ENCODE measurements around the gene BCO2.
A peak's percentile ranks its signal among the peaks of the same experiment; 100 is the strongest.

BCO2 gene

DNA sequence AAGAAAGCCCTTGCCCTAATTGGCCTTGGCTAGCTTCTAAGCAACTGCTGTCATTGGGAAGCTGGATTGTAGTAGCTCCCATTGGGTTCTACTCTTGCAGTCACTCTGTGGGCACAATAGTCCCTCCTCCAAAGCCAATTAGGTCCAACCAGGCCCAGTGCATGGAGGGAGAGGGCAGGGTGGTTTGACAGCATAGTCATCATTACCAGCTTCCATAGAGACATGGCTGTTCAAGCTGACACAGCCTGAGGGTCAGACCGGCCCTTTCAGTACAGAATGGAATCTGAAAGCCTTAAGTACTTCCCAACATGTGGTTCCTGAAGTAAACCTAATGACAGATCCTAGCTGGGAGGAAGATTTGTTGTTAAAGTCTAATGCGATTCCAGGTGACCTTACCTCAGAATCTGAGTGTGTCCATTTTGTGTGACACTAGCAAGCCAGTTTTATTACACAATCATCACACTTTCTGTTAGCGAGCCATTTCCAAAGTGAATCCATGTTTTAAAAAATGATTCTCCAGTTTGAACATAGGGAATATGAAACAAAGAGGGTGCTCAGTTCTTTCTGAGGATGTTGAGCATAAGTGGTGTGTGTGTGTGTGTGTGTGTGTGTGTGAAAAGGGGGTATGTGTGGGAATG, 78.4 kb downstream of the BCO2 start:
- no peak for DNase-seq

DNA sequence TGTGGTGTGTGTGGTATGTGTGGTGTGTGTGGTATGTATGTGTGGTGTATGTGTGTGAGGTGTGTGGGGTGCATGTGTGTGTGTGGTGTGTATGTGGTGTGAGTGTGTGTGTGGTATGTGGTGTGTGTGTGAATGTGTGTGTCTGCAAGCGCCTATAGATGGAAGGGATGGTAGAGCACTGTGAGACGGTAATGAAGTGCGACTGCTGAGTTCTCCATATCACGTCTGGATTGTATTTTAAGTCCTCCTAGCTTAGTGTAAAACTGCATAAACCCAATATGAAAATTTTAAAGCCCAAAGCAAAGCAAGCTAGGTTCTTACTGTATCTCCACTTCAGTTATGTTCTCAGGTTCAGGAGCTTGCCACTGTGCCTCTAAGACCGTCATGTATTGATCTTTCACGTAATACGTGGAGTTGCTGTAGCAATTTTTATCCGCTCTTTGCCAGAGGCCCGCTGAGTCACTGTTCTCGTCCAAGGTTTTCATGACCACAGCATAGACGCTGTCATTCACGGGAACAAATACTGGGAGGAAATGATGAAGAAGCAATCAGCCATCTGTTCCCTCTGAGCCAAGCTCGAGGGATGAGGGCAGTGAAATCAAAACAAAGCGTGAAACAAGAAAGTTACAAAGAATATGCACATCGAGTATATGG, 79.9 kb downstream of the BCO2 start:
- peak; percentile 39 for DNase-seq

GRCh38 chr11:112260490-112260889, 85.2 kb downstream of the BCO2 start, which contains the start of gene PLET1:
Gene PLET1 (minus strand): TSS chr11:112260860. CDS start chr11:112260589, 271 bp downstream.
- no peak for DNase-seq

DNA sequence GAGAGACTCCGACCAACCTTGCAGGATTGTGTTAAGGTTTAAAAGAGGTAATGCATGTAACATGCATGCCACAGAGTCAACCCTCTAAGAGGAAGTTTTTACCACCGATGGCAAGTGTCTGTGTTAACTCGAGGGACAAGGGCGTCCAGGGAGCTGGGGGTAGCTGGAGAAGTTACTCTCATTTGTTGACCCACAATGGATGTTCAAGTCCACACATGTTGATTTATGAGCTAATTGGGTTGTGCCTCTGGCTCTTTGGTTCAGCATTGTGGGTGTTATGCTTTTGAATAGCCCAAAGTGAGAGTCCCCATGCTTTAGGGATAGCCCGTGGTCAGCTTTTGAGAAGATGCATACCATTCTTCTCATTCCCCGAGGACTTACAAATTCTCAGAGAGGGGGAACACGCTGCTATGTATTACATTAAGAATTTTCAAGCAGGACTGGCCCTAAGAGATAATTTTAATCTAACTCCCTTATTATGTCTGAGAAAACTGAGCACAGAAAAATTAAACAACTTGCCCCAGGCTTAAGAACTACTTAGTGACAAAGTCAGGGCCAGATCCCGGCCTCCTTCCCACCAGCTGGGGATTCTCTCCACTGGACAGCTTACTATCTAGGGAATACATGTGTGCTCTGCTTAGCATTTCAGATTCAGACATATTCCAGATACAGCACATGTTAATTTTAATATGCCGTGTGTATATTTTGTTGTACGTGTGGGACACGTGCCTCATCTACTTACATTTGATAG, 90.5 kb downstream of the BCO2 start:
- DNase-seq: no peak

DNA sequence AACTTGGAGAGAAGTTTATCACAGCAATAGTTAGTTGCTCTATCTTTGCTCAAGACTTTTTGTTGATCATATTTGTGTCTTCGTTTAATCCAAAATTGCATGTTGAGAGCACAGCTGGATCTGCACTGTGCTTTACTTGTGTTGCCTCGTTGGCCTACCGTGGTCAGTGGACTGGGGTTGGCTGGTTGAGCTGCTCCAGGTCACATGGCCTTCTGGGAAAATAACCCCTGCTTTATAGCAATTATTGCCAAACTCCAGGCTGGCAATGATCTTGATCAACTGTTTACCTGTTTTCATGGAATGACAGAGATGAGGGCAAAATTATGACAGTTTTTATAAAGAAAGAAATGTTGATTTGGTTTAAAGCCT, 91.1 kb downstream of the BCO2 start:
- DNase-seq: no peak

- no peak for DNase-seq
Measured at GRCh38 chr11:112267188-112267591, 91.9 kb downstream of the BCO2 start.

GRCh38 chr11:112268406-112268805, 93.1 kb downstream of the BCO2 start:
- no peak for DNase-seq

Measured in HCEC 1CT (cell line).